Activated CD8-positive, alpha-beta memory T cell treated with anti-CD3 and anti-CD28 coated beads, Interleukin-2, amount 10 ng/mL, durations not matched to agents 7 days and 5 days (primary cell): Measurements from ENCODE around the gene ATRX. TPM values are rescaled to one million over a fixed set of nuclear protein-coding genes. Genes with fewer than 3 reads are reported as not detected.
"Not testable (repeated sequence)": the region's sequence is repeated elsewhere in the genome, so short reads cannot be mapped to it uniquely, and the experiment has no call there.

Experiments used
- ATAC-seq: fragments of 150-1000 bp; cut with Tn5 transposase; one replicate; pipeline ENCODE4 v1.10.0; 2021; ENCODE audit warnings: moderate library complexity
- CTCF ChIA-PET: fragments of 350-600 bp; sonication (Branson Sonifier 250); formaldehyde crosslinking; loops from one replicate; lab custom pipeline; 2021; ENCODE audit warnings: antibody characterized with exemption; lab: Charles Lee
- DNase-seq: peaks from one replicate; pipeline ENCODE4 v3.0.0-alpha.2; 2020
- H3K27ac Mint-ChIP-seq: one replicate; pipeline ENCODE4 v1.8.0; 2021; ENCODE audit warnings: mild to moderate bottlenecking, mixed read lengths
- H3K27me3 Mint-ChIP-seq: one replicate; pipeline ENCODE4 v1.8.0; 2021; ENCODE audit warnings: mixed read lengths
- H3K36me3 Mint-ChIP-seq: one replicate; pipeline ENCODE4 v1.8.0; 2021; ENCODE audit warnings: mild to moderate bottlenecking, mixed read lengths
- H3K4me1 Mint-ChIP-seq: one replicate; pipeline ENCODE4 v1.8.0; 2021; ENCODE audit warnings: mixed read lengths
- H3K4me3 Mint-ChIP-seq: one replicate; pipeline ENCODE4 v1.8.0; 2021; ENCODE audit warnings: mild to moderate bottlenecking, moderate library complexity, mixed read lengths
- H3K9me3 Mint-ChIP-seq: one replicate; pipeline ENCODE4 v1.8.0; 2022; ENCODE audit warnings: low read depth, mixed read lengths
- total RNA-seq, 2 experiments: library from RNA; stranded (reverse); gene quantifications; one replicate each; pipeline ENCODE4 v1.2.3, GENCODE V29; 2021

The ATRX gene
- total RNA-seq, 2 experiments from 2014 or later: 67.4 to 78.4 TPM

GRCh38 chrX:77771601-77772000 is 14.4 kb downstream of the ATRX start:
- H3K36me3 Mint-ChIP-seq: peaks cover 16% of the 10 kb centered on the region
- no peak overlapping the region for H3K4me3 Mint-ChIP-seq
- ATAC-seq (no peak), DNase-seq (no peak)
- H3K4me1 Mint-ChIP-seq: peaks cover 22% of the 10 kb centered on the region
- H3K9me3 Mint-ChIP-seq: no peaks in the 10 kb centered on the region
- H3K27me3 Mint-ChIP-seq: no peaks in the 10 kb centered on the region
- CTCF ChIA-PET: no interaction called here
- no peak overlapping the region for H3K27ac Mint-ChIP-seq

DNA sequence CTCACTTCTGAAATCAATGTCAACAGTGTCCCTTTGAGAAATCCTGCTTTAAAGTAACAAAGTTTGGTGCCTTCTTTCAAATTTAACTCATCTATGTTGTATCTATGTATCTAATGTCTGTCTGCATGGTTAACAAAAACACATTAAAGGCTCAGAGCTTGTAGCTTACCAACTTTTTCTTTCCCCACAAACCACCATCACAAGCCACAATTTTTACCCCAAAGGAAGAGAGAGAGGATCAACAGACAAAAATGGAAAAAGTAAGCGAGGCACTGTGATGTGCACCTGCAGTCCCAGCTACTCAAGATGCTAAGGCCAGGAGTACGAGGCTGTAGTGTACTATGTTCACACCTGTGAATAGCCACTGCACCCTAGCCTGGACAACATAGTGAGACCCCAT is 17.2 kb downstream of the ATRX start:
- Mint-ChIP-seq H3K27me3 (no peaks in the 10 kb centered on the region), H3K4me1 (peaks cover 20% of the 10 kb centered on the region), H3K36me3 (peaks cover 20% of the 10 kb centered on the region), H3K9me3 (no peaks in the 10 kb centered on the region), H3K4me3 (no peak overlapping the region), H3K27ac (peak overlapping the region; percentile 53)
- CTCF ChIA-PET: no interaction called here
- DNase-seq (no peak), ATAC-seq (peak; percentile 23)

DNA sequence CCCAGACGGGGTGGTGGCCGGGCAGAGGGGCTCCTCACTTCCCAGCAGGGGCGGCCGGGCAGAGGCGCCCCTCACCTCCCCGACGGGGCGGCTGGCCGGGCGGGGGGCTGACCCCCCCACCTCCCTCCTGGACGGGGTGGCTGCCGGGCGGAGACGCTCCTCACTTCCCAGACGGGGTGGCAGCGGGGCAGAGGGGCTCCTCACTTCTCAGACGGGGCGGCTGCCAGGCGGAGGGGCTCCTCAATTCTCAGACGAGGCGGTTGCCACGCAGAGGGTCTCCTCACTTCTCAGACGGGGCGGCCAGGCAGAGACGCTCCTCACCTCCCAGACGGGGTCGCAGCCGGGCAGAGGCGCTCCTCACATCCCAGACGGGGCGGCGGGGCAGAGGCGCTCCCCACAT is 19.8 kb downstream of the ATRX start:
- H3K9me3 Mint-ChIP-seq, DNase-seq, H3K27me3 Mint-ChIP-seq, CTCF ChIA-PET, H3K27ac Mint-ChIP-seq, ATAC-seq, H3K4me3 Mint-ChIP-seq: not testable (repeated sequence)
- peaks cover 17% of the 10 kb centered on the region for H3K36me3 Mint-ChIP-seq
- H3K4me1 Mint-ChIP-seq: peaks cover 16% of the 10 kb centered on the region

- Mint-ChIP-seq H3K27ac (no peak overlapping the region), H3K9me3 (peaks cover 9% of the 10 kb centered on the region), H3K36me3 (peaks cover 19% of the 10 kb centered on the region), H3K4me3 (no peak overlapping the region), H3K27me3 (no peaks in the 10 kb centered on the region), H3K4me1 (no peaks in the 10 kb centered on the region)
- DNase-seq (no peak), ATAC-seq (no peak)
- CTCF ChIA-PET: no interaction called here
These were observed 30.5 kb downstream of the ATRX start for GRCh38 chrX:77755561-77755960.

DNA sequence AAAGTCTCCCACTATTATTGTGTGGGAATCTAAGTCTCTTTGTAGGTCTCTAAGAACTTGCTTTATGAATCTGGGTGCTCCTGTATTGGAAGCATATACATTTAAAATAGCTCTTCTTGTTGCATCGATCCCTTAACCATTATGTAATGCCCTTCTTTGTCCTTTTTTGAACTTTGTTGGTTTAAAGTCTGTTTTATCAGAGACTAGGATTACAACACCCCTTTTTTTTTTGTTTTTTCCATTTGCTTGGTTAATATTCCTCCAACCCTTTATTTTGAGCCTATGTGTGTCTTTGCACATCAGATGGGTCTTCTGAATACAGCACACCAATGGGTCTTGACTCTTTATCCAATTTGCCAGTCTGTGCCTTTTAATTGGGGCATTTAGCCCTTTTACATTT is 32.1 kb downstream of the ATRX start:
- DNase-seq, H3K9me3 Mint-ChIP-seq, H3K4me1 Mint-ChIP-seq, H3K4me3 Mint-ChIP-seq, H3K27me3 Mint-ChIP-seq, ATAC-seq, CTCF ChIA-PET, H3K27ac Mint-ChIP-seq: not testable (repeated sequence)
- peaks cover 21% of the 10 kb centered on the region for H3K36me3 Mint-ChIP-seq

- Mint-ChIP-seq H3K9me3 (peaks cover 5% of the 10 kb centered on the region), H3K4me1 (no peaks in the 10 kb centered on the region), H3K27me3 (no peaks in the 10 kb centered on the region), H3K4me3 (no peak overlapping the region), H3K27ac (no peak overlapping the region), H3K36me3 (peaks cover 13% of the 10 kb centered on the region)
- ATAC-seq (no peak), DNase-seq (no peak)
- CTCF ChIA-PET: no interaction called here
These were observed 36.3 kb downstream of the ATRX start for GRCh38 chrX:77749695-77750094.

- no peaks in the 10 kb centered on the region for H3K27me3 Mint-ChIP-seq
- no peak for DNase-seq
- H3K36me3 Mint-ChIP-seq: peaks cover 11% of the 10 kb centered on the region
- no peak for ATAC-seq
- no peaks in the 10 kb centered on the region for H3K9me3 Mint-ChIP-seq
- peaks cover 23% of the 10 kb centered on the region for H3K4me1 Mint-ChIP-seq
- CTCF ChIA-PET: no interaction called here
- no peak overlapping the region for H3K4me3 Mint-ChIP-seq
- H3K27ac Mint-ChIP-seq: no peak overlapping the region
These were observed 42.3 kb downstream of the ATRX start for GRCh38 chrX:77743720-77744119.

GRCh38 chrX:77742788-77743476 is 43.1 kb downstream of the ATRX start:
- Mint-ChIP-seq H3K4me3 (no peak overlapping the region), H3K9me3 (no peaks in the 10 kb centered on the region), H3K36me3 (peaks cover 9% of the 10 kb centered on the region), H3K27ac (no peak overlapping the region), H3K27me3 (no peaks in the 10 kb centered on the region), H3K4me1 (peaks cover 23% of the 10 kb centered on the region)
- ATAC-seq: no peak
- CTCF ChIA-PET: no interaction called here
- DNase-seq: no peak

- no peak overlapping the region for H3K4me3 Mint-ChIP-seq
- CTCF ChIA-PET: no interaction called here
These were observed 45.6 kb downstream of the ATRX start for GRCh38 chrX:77740376-77740905.

DNA sequence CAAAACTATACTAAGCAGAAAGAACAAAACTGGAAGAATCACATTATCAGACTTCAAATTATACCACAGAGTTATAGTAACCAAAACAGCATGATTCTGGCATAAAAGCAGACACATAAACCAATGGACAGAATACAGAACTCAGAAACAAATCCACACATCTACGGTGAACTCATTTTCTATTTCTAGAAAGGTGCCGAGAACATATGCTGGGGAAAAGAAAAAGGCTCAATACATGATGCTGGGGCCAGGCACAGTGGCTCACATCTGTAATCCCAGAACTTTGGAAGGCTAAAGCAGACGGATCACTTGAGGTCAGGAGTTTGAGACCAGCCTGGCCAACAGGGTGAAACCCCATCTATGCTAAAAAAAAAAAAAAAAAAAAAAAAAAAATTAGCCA is 52.7 kb downstream of the ATRX start:
- ATAC-seq: no peak
- H3K9me3 Mint-ChIP-seq: no peaks in the 10 kb centered on the region
- H3K27me3 Mint-ChIP-seq: no peaks in the 10 kb centered on the region
- peaks cover 6% of the 10 kb centered on the region for H3K4me1 Mint-ChIP-seq
- H3K36me3 Mint-ChIP-seq: peaks cover 5% of the 10 kb centered on the region
- CTCF ChIA-PET: no interaction called here
- H3K4me3 Mint-ChIP-seq: no peak overlapping the region
- H3K27ac Mint-ChIP-seq: no peak overlapping the region
- DNase-seq: no peak

More at GRCh38 chrX:77740376-77740905, 45.6 kb downstream of the ATRX start:
- ATAC-seq (no peak), DNase-seq (no peak)
- no peaks in the 10 kb centered on the region for H3K27me3 Mint-ChIP-seq
- peaks cover 14% of the 10 kb centered on the region for H3K36me3 Mint-ChIP-seq
- peak overlapping the region; percentile 49 for H3K27ac Mint-ChIP-seq
- H3K9me3 Mint-ChIP-seq: no peaks in the 10 kb centered on the region
- H3K4me1 Mint-ChIP-seq: peaks cover 23% of the 10 kb centered on the region

GRCh38 chrX:77731821-77732419 is 54.1 kb downstream of the ATRX start:
- no peak for DNase-seq
- CTCF ChIA-PET: no interaction called here
- peaks cover 6% of the 10 kb centered on the region for H3K4me1 Mint-ChIP-seq
- H3K27me3 Mint-ChIP-seq: no peaks in the 10 kb centered on the region
- ATAC-seq: no peak
- peaks cover 6% of the 10 kb centered on the region for H3K36me3 Mint-ChIP-seq
- no peak overlapping the region for H3K4me3 Mint-ChIP-seq
- no peak overlapping the region for H3K27ac Mint-ChIP-seq
- H3K9me3 Mint-ChIP-seq: peaks cover 2% of the 10 kb centered on the region

DNA sequence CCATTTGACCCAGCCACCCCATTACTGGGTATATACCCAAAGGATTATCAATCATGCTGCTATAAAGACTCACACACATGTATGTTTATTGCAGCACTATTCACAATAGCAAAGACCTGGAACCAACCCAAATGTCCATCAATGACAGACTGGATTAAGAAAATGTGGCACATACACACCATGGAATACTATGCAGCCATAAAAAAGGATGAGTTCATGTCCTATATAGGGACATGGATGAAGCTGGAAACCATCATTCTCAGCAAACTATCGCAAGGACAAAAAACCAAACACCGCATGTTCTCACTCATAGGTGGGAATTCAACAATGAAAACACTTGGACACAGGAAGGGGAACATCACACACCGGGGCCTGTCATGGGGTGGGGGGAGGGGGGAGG is 59.9 kb downstream of the ATRX start:
- H3K27me3 Mint-ChIP-seq, CTCF ChIA-PET, H3K9me3 Mint-ChIP-seq, H3K27ac Mint-ChIP-seq, H3K4me3 Mint-ChIP-seq, H3K4me1 Mint-ChIP-seq, ATAC-seq, DNase-seq: not testable (repeated sequence)
- peaks cover 22% of the 10 kb centered on the region for H3K36me3 Mint-ChIP-seq

GRCh38 chrX:77723681-77724080 is 62.3 kb downstream of the ATRX start:
- Mint-ChIP-seq H3K36me3 (peaks cover 26% of the 10 kb centered on the region), H3K27ac (no peak overlapping the region), H3K4me3 (no peak overlapping the region), H3K27me3 (no peaks in the 10 kb centered on the region), H3K9me3 (peaks cover 4% of the 10 kb centered on the region), H3K4me1 (peaks cover 3% of the 10 kb centered on the region)
- CTCF ChIA-PET: no interaction called here
- DNase-seq (no peak), ATAC-seq (no peak)

GRCh38 chrX:77719388-77719787 is 66.6 kb downstream of the ATRX start:
- Mint-ChIP-seq H3K27ac (no peak overlapping the region), H3K27me3 (no peaks in the 10 kb centered on the region), H3K9me3 (peaks cover 2% of the 10 kb centered on the region), H3K4me3 (no peak overlapping the region), H3K36me3 (peaks cover 25% of the 10 kb centered on the region), H3K4me1 (peaks cover 3% of the 10 kb centered on the region)
- ATAC-seq (no peak), DNase-seq (no peak)
- CTCF ChIA-PET: no interaction called here
